GM12865 (cell line): ENCODE data around the gene TRRAP.

Experiments used
- DNase-seq: peaks from one replicate; pipeline ENCODE4 v3.0.0; 2010; ENCODE audit warnings: low read depth
- H3K4me3 ChIP-seq: 2 replicates; pipeline ENCODE4 v1.5.1; 2011; ENCODE audit warnings: mild to moderate bottlenecking, low read depth, low read length, control low read depth
- TF ChIP-seq, protein P1 (sequence below): IDR thresholded peaks from 2 replicates; pipeline ENCODE4 v1.5.1; 2011; ENCODE audit warnings: low read length, control low read depth, low read depth, inconsistent platforms; ENCODE audit not compliant: insufficient read depth; ENCODE audit errors: missing control alignments

The TRRAP gene

DNA sequence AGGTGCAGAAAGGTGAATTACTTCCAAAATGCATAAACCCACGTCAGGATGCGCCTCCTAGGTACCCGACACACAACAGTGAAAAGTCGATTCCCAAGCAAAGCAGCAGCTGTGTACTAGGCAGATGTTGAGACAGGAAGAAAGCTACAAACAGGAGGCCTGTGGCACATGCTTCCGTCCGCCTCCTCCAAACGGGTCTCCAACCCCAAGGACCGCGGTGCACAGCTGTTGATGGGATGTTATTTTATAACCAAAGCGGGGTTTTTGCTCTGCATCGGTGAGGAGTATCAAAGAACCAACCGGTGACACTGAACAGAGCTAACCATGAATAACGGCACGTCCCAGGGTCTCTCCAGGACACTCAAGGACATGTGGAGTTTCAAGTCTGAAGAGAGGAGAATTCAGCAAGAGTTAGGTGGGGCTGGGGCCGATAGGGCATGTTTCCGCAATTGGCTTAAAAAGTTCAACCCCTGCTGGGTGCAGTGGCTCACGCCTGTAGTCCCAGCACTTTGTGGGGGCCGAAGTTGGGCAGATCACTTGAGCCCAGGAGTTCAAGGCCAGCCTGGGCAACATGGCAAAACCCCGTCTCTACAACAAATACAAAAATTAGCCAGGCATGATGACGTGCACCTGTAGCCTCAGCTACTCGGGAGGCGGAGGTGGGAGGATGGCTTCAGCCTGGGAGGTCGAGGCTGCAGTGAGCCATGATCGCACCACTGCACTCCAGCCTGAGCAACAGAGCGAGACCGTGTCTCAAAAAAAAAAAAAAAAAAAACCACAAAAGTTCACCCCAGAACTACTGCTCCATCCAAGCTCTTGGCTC lies 157.6 kb downstream of the TRRAP start:
- H3K4me3 ChIP-seq: no peak overlapping the region
- TF ChIP-seq, protein P1, sequence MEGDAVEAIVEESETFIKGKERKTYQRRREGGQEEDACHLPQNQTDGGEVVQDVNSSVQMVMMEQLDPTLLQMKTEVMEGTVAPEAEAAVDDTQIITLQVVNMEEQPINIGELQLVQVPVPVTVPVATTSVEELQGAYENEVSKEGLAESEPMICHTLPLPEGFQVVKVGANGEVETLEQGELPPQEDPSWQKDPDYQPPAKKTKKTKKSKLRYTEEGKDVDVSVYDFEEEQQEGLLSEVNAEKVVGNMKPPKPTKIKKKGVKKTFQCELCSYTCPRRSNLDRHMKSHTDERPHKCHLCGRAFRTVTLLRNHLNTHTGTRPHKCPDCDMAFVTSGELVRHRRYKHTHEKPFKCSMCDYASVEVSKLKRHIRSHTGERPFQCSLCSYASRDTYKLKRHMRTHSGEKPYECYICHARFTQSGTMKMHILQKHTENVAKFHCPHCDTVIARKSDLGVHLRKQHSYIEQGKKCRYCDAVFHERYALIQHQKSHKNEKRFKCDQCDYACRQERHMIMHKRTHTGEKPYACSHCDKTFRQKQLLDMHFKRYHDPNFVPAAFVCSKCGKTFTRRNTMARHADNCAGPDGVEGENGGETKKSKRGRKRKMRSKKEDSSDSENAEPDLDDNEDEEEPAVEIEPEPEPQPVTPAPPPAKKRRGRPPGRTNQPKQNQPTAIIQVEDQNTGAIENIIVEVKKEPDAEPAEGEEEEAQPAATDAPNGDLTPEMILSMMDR: no peak
- DNase-seq: no peak

DNA sequence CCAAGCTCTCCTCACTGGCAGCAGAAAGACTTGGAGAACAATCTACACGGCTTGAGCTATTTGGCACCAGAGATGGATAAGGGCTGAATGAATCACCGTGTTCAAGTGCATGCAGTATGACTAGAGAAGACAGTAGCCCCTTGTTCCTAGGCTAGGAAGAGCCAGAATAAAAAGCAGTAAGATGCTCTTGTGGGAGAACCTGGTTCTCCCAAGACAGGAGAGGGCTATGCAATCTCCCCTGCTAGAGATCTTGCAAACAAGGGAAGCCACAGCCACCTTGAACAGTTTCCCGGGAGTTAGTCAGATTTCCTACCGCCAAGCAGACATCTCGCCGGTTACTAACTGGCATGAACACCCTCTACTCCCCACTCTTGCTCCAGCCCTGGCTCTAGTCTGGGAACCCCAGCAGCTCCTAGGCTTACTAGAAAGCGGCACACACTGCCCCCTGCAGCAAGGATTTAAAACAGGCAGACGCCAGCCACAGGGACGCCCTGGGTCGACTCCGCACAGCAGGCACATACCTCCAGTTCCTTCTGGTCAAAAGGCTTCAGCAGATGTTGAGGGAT lies 158.3 kb downstream of the TRRAP start:
- no peak overlapping the region for H3K4me3 ChIP-seq
- DNase-seq: no peak
- TF ChIP-seq, protein P1: no peak

DNA sequence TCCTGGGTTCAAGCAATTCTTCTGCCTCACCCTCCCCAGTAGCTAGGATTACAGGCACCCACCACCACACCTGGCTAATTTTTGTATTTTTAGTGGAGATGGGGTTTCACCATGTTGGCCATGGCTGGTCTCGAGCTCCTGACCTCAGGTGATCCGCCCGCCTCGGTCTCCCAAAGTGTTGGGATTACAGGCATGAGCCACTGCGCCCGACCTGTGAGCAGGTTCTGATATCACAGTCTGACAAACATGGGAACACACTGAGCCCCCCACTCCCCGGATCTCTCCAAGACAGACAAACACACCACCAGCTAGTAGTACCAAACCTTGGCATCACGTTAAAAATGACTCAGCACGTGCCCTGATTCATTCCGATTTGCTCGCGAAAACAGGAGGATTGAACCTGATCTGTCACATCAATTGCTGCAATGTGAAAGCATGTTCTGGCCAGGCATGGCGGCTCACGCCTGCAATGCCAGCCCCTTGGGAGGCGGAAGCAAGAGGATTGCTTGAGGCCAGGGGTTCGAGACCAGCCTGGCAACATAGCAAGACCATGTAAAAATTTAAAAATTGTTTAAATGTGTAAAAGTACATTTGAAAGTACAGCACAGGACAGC lies 159.1 kb downstream of the TRRAP start:
- DNase-seq: no peak
- no peak overlapping the region for H3K4me3 ChIP-seq
- TF ChIP-seq, protein P1: no peak

DNA sequence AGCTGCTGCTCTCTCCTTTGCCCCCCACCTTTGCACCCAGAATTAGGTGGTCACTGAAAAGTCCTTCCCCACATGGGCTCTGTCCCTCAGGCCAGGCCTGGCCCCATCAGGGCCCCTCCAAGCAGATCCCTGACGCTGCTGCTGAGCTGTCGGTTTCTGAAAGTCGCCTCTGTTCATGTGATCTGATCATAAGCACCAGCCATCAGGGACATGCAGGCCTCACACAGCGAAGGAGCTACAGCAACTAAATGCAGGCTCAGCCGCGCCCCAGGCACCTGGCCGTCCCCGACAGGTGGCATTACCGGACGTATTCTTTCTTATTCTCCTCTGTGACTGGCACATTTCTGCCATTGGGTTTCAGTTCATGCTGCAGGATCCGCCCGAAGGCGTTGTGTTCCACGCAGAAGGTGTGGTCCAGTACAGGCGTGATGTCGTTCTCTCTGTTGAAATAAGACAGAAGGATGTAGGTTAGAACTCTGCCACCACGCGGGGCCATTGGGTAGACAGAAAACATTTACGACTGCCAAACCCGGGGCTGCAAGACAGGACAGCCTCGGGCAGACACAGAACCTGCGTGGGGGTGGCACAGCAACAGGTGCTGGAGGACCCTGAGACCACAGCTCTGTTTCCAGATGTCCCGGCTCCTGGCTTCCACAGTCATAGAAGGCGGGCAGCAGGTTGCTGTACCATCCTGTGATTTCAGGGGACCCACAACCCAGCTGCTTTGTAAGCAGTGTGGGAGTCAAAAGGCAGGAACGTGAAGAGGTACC lies 159.9 kb downstream of the TRRAP start:
- TF ChIP-seq, protein P1: no peak
- DNase-seq: no peak

DNA sequence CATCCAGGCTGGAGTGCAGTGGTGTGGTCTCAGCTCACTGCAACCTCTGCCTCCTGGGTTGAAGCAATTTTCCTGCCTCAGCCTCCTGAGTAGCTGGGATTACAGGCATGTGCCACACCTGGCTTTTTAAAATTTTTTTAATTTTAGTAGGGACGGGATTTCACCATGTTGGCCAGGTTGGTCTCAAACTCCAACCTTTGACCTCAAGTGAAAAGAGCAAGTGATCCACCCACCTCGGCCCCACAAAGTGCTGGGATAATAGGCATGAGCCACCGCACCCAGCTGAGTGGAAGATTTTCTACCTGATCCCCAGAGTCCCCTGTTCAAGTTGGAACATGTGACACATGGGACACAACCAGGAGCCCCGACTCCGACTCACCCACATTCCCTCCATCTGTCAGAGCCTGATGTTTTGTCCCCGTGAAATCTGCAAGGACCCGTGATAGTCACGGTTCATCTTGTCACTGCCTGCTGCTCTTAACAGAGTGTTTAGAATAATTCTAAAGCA lies 161.1 kb downstream of the TRRAP start:
- no peak for DNase-seq
- TF ChIP-seq, protein P1: no peak
- H3K4me3 ChIP-seq: no peak overlapping the region

More for the DNA sequence above, 159.9 kb downstream of the TRRAP start:
- H3K4me3 ChIP-seq: no peak overlapping the region

DNA sequence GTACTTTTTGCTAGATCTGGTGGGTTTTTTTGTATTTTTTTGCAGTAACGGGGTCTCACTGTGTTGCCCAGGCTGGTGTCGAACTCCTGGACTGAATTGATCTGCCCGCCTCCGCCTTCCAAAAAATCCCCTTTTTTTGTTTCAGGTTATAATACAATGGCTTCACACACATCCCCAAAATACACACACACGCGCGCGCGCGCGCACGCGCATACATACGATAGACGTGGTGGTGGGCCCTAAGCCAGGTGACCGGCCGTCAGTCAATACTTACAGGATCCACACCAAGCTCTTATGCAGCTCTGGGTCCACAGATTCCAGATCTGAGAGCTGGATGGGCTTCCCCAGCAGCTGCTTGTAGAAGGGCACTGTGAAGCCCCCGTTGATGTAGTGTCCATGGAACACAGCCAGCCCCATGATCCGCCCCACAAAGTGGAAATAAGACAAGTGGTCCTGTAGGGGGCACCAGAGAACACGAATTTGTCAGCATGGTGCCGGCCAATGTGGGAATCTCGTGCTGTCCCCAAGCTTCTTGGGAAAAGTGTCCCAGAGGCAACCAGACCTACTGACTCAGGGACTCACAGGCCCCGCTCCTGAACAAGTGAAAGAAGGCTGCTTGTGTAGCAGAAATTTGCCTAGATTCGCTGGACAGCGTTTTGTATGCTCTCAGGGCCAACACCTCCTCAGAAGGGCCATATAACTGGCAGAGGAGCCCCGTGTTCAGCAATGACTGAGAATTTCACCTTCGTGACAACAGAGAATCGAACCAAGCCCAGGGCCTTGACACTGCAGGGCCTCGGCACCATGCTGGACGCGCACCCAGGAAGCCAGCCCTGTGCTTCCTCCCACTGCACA lies 162.0 kb downstream of the TRRAP start:
- peak; percentile 73 for DNase-seq
- TF ChIP-seq, protein P1: peak; percentile 65
- H3K4me3 ChIP-seq: no peak overlapping the region
